Measurements from ENCODE around the gene HOXA7.

The HOXA7 gene

DNA sequence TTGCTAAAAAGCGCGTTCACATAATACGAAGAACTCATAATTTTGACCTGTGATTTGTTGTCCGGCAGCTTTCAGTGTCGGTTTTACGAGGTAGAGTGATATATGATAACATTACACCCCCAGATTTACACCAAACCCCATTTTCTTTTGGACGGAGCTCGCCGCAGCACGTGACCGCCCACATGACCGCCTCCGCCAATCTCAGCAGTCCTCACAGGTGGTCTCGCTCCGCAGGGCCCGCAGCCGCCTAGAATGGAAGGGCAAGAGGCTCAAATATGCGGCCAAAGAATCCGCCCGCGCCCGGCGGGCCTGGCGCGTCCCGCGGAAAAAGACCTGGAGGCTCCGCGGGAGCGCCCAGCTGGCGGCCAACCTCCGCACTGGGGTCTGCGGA is at the start of gene HOXA7:
Gene HOXA7 (minus strand): TSS at position 168 of the 391 bp plus-strand sequence. CDS start 130 bp downstream, at position 38.
- DNase-seq: no peak

GRCh38 chr7:27205325-27206280 is 49.1 kb upstream of the HOXA7 start:
- no peak for DNase-seq

GRCh38 chr7:27204851-27205322 is 48.4 kb upstream of the HOXA7 start:
- no peak for DNase-seq

DNA sequence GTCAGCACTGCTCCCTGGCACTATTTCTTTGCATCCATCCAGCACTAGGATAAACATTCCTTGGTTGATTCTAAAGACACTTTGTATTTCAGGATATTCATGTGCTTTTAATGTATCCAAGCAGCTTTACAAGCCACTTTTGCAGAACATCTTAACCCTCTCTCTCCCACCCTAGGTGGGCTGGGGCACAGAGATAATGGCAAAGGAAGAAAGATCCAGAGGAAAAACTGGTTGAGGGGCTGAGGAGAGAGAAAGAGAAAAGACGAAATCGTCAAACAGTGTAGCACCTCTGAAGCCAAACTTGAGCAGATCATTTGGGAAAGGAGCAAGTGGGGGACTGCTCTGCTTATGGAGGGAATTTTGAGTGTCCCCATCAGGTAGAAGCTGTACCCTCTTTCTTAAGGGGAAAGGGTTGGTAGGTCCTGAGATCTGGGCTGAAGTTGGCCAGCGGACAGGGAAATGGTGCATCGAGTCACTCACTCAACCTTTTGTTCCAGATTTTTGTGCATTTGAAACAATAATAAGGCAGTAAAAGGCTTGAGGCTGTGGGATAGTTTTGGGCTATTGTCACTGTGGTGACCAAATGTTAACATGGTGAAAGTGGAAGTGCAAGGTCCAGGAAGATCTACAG is 47.6 kb upstream of the HOXA7 start:
- DNase-seq: no peak

DNA sequence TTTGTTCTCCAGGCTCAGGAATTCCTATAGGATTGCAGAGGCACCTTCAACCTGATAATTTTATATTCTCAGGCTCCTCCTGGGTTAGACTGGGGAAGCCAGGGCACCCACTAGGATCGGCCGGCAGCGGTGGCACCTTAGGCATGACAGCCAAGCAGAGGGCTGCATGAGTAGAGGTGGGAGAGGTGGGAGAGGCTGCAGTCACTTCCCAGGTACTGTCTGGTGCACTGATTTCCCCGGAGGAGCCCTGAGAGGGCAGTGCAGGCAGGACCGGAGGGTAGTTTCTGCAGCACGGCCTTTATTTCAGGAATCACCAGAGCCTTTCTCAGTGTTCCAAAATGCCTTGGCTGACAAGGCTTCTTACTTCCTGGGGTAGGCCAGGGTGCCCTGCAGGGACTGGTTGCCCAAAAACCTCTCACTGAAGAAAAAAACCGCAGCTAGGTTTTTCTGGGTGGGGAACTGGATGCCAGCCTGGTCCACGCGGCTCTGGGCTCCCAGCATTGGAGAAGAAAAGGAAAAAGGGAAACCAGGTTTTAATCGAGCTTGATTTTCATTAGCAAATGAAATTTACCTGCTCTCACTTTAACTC is 47.0 kb upstream of the HOXA7 start:
- no peak for DNase-seq

DNA sequence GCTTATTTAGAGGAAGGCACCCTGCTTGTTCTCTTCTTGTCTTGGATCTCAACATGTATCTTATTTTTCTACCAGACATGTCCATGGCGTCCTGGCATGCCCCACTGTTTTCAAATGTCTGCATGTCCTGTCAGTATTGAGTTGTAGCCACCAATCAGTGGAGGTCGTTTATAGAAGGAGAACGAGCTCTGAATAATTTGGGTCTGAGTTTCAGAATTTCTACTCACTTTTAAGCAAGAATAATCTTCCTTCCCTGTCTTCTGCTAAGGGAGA is 46.3 kb upstream of the HOXA7 start:
- no peak for DNase-seq

DNA sequence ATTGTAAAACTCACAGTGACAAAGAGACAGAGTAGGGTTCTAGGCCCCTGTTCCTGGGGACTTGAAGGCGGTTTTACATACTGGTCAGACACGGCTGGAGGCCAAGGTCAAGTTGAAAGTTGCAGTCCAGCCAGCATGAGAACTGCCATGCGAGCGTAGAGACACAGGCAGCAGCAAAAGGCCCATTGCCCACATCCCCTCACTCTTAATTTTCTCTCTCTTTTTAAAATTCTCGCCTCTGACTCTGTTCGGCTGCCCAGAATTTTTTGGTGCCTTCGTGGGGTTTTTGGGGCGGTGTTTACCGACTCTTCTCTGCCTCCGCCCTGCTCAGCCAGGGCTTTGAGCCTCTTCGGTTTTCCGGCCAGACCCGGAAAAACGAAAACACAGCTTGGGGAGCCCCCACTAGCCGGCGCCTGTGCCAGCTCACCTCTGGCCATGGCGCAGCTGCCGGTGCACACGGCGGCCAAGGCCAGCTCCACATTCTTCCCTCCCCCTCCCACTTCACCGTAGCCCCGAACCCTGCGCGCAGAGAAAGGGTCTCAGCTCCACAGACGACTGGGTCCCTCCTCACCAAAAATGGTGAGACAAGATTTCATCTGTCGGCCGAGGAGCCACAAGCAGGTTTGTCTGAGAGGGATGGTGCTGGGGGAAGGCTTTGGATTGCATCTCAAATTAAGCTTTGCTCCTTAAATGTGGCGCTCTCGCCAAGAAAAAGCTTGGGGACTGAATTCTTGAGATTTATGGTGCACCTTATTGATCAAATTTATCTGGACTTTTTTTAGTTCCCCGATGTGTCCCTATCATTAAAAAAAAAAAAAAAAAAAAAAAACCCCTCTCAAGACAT is 45.8 kb upstream of the HOXA7 start:
- no peak for DNase-seq

DNA sequence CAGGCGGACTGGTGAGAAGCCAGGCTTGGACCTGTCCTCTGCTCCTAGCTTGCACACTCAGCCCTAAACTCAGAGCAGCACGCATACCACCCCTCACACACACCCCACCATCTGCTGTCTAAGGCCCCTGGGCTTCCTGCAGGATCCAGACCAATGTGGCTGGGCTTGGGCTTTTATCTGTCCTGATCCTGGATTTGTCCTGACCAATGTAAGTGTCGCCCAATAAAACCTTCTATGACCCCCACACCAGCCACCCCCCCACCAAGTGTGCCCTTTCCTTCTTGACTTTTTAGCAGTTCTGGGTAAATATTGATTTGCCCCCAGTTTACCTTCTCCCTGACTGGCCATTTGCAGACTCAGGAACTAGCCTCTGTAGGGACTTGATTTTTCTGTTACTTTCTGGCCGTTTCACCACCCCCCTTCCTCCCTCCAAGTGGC is 45.1 kb upstream of the HOXA7 start:
- no peak for DNase-seq

GRCh38 chr7:27200761-27201579 is 44.5 kb upstream of the HOXA7 start:
- no peak for DNase-seq

- no peak for DNase-seq
Measured at GRCh38 chr7:27199849-27200760, 43.6 kb upstream of the HOXA7 start, which contains the start of gene HOXA13. HOXA13 (minus strand) TSS chr7:27200091; CDS start chr7:27200077, 14 bp downstream.

DNA sequence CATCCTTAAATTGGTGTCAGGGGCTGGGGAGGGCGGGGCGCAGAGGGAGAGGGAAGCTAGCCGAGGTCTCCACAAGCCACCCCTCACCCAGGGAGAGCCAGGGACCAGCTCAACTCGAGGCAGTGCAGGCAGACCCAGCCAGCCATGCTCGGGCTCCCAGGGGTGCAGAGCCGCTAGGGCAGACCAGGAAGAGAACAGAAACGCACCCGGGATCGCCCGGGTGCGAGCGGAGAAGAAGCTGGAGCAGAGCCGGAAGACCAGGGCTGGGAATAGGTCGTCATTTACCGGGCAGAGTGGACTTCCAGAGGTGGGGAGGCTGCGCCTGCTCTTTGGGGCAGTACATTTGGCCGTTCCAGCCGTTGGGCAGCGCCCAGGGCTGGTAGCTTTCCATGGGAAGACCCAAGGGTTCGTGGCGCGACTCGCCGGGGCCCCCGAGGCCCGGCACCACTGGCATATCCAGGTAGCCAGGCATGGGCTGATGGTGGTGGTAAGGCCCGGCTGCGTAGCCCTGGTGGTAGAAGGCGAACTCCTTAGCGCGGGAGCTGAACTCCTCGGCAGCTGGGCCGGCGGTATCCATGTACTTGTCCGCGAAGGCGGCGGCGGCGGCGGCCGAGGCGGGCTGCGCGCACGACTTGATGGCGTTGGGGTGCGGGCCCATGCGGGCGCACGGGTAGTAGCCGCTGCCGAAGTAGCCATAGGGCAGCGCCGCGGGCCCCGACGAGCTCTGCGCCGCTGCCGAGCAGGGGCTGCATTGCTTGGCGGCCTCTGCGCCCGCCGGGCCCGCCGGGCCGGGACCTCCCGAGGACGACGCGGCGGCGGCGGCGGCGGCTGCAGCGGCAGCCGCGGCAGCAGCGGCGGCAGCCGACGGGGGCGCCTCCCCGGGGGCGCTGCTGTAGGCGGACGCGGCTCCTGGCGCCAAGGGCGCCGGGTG is 42.7 kb upstream of the HOXA7 start:
- no peak for DNase-seq

GRCh38 chr7:27198138-27198841 is 41.8 kb upstream of the HOXA7 start:
- DNase-seq: no peak

GRCh38 chr7:27197137-27198042 is 40.9 kb upstream of the HOXA7 start:
- DNase-seq: no peak

- peak; percentile 91 for DNase-seq
Measured at GRCh38 chr7:27196287-27196767, 39.9 kb upstream of the HOXA7 start.

DNA sequence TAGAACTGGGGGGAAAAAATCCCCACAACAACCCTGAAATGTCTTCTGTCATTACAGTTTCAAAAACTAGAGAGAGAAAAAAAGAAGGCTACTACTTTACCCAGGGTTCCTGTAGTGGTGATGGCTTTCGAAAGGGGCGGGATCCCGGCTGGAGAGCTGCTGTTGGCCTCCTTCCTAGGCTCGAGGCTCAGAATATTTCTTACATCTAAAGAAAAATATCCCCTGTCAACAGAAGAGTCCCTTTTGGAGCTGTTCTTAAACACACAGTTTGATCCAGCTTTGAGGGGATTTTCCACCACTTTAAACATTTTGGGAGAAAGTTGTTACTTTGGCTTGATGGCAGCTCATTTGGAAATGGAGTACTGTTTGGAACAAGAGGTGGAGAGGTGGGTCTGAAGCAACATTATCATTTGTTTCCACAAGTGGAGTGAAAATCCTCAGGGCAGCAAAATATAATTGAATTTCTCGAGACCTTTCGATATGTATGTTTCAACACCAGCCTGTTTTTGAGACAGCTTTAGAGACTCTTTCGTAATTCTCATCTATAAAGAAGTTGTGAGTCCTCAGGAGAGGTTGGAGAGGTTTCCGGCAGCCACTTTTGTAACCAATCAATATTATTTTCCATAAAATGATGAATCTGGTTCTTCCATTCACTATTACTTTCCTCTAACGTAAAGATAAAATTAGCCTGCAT is 38.4 kb upstream of the HOXA7 start:
- DNase-seq: no peak

DNA sequence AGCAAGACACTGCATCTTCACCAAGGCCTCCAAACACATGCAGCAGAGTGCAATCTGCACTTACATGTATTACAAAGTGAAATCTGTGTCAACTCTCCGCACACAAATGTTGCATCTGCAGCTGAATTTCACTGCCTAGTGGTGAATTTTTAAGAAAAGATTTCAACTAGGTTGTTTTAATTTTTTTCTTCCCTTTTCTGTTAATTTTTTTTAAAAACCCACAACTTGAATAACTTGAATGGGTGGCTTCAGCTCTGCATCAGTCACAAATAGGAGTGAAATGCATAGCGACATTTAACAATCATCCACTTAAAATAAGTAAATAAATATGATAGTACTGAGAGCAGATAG is 37.5 kb upstream of the HOXA7 start:
- DNase-seq: no peak
